ENCODE measurements around the gene GNAT2. TPM values are rescaled to one million over a fixed set of nuclear protein-coding genes. Genes with fewer than 3 reads are reported as not detected.

GNAT2 gene
- total RNA-seq, 4 donors from 2014 or later = not detected

- no peak overlapping the region for H3K4me3 ChIP-seq (ENCODE audit: low read depth, poor library complexity, severe bottlenecking)
- intact Hi-C loops (cut with DNase I; ENCODE audit: low total_unique reads) = no loop called here
- 73% methylated on average over 1 of the region's 1 CpG for WGBS, 2 donors
- TF ChIP-seq CTCF (IDR thresholded peaks at IDR 0.05) = no peak
- TF ChIP-seq POLR2A (IDR thresholded peaks at IDR 0.05) = no peak
- DNase-seq (ENCODE audit: low spot score in 2 of 2) = no peak
These were observed 39.9 kb downstream of the GNAT2 start for GRCh38 chr1:109579491-109579890.

- TF ChIP-seq POLR2A (IDR thresholded peaks at IDR 0.05) = no peak
- TF ChIP-seq CTCF (IDR thresholded peaks at IDR 0.05) = no peak
- DNase-seq (ENCODE audit: low spot score in 2 of 2) = no peak
- no peak overlapping the region for H3K4me3 ChIP-seq (ENCODE audit: low read depth, poor library complexity, severe bottlenecking)
- 72 to 77% methylated on average over 3 of the region's 3 CpGs for WGBS, 2 donors
- intact Hi-C loops (cut with DNase I; ENCODE audit: low total_unique reads) = no loop called here
These were observed 40.4 kb downstream of the GNAT2 start for GRCh38 chr1:109578947-109579443.

GRCh38 chr1:109573785-109574184 lies 45.6 kb downstream of the GNAT2 start:
- 78 to 80% methylated on average over 2 of the region's 2 CpGs for WGBS, 2 donors

GRCh38 chr1:109570414-109570813 lies 49.0 kb downstream of the GNAT2 start:
- 40 to 48% methylated on average over 3 of the region's 3 CpGs for WGBS, 2 donors
- intact Hi-C loops (cut with DNase I; ENCODE audit: low total_unique reads) = no loop called here
- no peak overlapping the region for H3K4me3 ChIP-seq (ENCODE audit: low read depth, poor library complexity, severe bottlenecking)
- no peak for TF ChIP-seq POLR2A (IDR thresholded peaks at IDR 0.05)
- no peak for TF ChIP-seq CTCF (IDR thresholded peaks at IDR 0.05)
- no peak for DNase-seq (ENCODE audit: low spot score in 2 of 2)

More at GRCh38 chr1:109573785-109574184, 45.6 kb downstream of the GNAT2 start:
- DNase-seq (ENCODE audit: low spot score in 2 of 2) = no peak
- intact Hi-C loops (cut with DNase I; ENCODE audit: low total_unique reads) = no loop called here
- H3K4me3 ChIP-seq (ENCODE audit: low read depth, poor library complexity, severe bottlenecking) = no peak overlapping the region
- no peak for TF ChIP-seq CTCF (IDR thresholded peaks at IDR 0.05)
- no peak for TF ChIP-seq POLR2A (IDR thresholded peaks at IDR 0.05)

- intact Hi-C loops (cut with DNase I; ENCODE audit: low total_unique reads) = loop anchor here (10.0 kb wide), 1 partner anchor 45 kb away; the partner anchor contains the start of genes AMPD2 and GNAT2
- H3K4me3 ChIP-seq (ENCODE audit: low read depth, poor library complexity, severe bottlenecking) = no peak overlapping the region
- 71% methylated on average over 1 of the region's 1 CpG for WGBS, 2 donors
- TF ChIP-seq POLR2A (IDR thresholded peaks at IDR 0.05) = no peak
- no peak for TF ChIP-seq CTCF (IDR thresholded peaks at IDR 0.05)
- no peak for DNase-seq (ENCODE audit: low spot score in 2 of 2)
These were observed 50.1 kb downstream of the GNAT2 start for GRCh38 chr1:109569323-109569722.

Measured in lower leg skin (tissue), 4 donors.